SK-N-MC (cell line): ENCODE data around the gene DCLK1.
"Not testable (repeated sequence)": the region's sequence is repeated elsewhere in the genome, so short reads cannot be mapped to it uniquely, and the experiment has no call there.

Source experiments
- DNase-seq: peaks from one replicate; pipeline ENCODE4 v3.0.0-alpha.2; 2011; ENCODE audit warnings: low read depth, low spot score
- H3K27ac ChIP-seq: fragments of 200-600 bp; sonication (generic); 2 replicates; pipeline ENCODE4 v1.5.1; 2016; ENCODE audit warnings: mixed run types
- H3K36me3 ChIP-seq: fragments of 200-600 bp; sonication (generic); 2 replicates; pipeline ENCODE4 v1.6.1; 2017; ENCODE audit warnings: antibody characterized with exemption, low read length, mixed read lengths; ENCODE audit not compliant: insufficient read depth
- H3K4me3 ChIP-seq: fragments of 200-600 bp; sonication (generic); 2 replicates; pipeline ENCODE4 v1.5.1; 2016
- H3K9ac ChIP-seq: fragments of 200-600 bp; sonication (generic); 2 replicates; pipeline ENCODE4 v1.8.0; 2017; ENCODE audit warnings: mixed run types, mixed read lengths; ENCODE audit not compliant: insufficient read length
- H3K9me3 ChIP-seq: fragments of 200-600 bp; sonication (generic); 2 replicates; pipeline ENCODE4 v1.6.1; 2017; ENCODE audit warnings: low read depth, mild to moderate bottlenecking, antibody characterized with exemption, low read length, moderate library complexity, mixed read lengths
- EZH2 ChIP-seq: fragments of 200-600 bp; sonication (generic); IDR thresholded peaks from one replicate; pipeline ENCODE4 v1.6.1; 2017; ENCODE audit warnings: antibody characterized with exemption
- FOXP2 ChIP-seq: optimal IDR thresholded peaks from 2 replicates; pipeline ENCODE3; 2011; ENCODE audit warnings: mild to moderate bottlenecking, moderate library complexity; ENCODE audit not compliant: insufficient read depth; ENCODE audit errors: extremely low read length, control extremely low read depth
- POLR2AphosphoS5 ChIP-seq: IDR thresholded peaks from 2 replicates; pipeline ENCODE4 v1.6.1; 2012; ENCODE audit warnings: mild to moderate bottlenecking, low read depth, low read length, borderline replicate concordance

The DCLK1 gene

DNA sequence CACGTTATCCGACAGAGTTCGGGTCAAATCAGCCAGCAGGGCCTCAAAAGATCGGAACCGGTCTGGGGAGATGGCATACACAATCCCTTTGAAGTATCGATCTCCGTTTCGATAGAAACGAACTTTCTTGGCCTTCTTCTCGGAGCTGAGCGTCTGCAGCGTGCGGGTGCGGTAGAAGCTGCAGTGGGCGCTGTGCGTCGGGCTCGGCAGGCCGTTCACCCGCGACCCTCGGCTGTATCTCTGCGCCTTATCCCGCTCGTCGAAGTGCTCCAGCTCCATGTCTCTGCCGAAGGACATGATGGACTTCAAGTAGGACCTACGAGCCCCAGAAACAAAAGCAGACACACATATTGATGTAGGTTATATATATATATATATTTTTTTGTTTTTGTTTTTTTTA, 5.3 kb downstream of the DCLK1 start:
- H3K36me3 ChIP-seq: no peaks in the 10 kb centered on the region
- H3K9ac ChIP-seq: no peak overlapping the region
- DNase-seq: no peak
- H3K4me3 ChIP-seq: no peak overlapping the region
- no peaks in the 10 kb centered on the region for H3K9me3 ChIP-seq
- TF ChIP-seq EZH2 (no peak), POLR2AphosphoS5 (no peak), FOXP2 (no peak)
- H3K27ac ChIP-seq: no peak overlapping the region

DNA sequence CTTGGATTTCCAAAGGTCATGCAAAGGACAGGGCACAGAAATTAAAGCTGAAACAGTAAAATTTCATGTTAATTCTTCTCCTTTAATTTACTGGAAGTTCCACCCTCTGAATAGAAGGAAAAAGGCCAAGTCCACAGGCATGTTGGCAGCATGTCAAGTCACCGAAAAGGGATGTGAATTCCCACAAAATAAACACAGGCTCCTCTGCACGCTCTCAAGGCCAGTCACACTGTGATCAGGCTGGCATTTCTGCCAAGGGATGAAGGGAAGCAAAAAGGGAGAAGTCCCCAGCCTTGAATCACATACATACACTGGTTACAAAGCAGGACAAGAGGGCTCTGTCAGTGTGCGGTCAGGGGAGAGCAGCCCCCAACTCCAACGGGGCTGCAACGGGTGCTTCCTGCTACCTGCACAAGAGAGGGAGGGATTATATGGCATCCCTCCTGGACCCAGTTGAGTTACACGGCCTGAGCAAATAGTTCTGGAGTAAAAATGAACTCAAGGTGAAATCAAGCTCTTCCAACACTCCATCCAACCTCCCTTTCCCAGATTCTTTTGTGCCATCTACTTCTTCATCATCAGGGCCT, 6.9 kb downstream of the DCLK1 start:
- no peak overlapping the region for H3K4me3 ChIP-seq
- no peak overlapping the region for H3K9ac ChIP-seq
- TF ChIP-seq POLR2AphosphoS5 (no peak), EZH2 (no peak), FOXP2 (no peak)
- no peak for DNase-seq
- H3K27ac ChIP-seq: no peak overlapping the region
- no peaks in the 10 kb centered on the region for H3K36me3 ChIP-seq
- no peaks in the 10 kb centered on the region for H3K9me3 ChIP-seq

DNA sequence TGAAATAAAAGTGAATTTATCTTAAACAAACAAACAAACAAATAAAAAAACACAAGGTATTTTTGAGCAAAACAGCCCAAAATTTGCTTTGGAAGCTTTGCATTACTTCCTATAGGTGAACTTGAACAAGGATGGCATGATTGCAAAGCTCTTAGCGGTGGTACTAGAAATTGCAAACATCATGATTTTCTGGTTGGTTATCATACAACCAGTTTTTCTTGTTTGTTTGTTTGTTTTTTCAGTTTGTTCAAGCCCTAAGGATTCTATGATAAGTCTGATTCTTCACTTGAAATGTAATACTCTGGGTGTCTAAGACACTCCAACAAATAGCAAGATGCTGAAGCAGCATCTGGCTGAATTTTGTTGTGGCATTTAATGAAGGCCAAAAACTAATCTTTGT, 15.9 kb downstream of the DCLK1 start:
- no peak overlapping the region for H3K4me3 ChIP-seq
- H3K36me3 ChIP-seq: no peaks in the 10 kb centered on the region

DNA sequence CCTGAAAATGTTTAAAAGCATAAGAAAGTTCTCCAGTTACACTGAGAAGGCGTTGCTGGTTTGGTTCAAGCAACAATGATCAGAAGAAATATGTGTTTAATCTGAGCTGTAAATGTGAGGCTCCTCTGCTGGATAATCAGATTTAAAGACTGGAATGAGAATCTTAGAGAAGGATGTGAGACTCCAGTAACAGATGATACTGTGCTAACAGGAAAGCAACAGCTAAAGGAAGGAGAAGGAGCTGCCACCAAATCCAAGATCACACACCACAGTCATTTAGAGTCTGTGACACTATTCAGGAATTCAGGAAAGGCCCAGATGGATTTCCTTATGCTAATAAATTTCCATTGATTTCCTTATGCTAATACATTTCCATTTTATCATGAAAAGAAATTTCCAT, 16.9 kb downstream of the DCLK1 start:
- TF ChIP-seq FOXP2 (no peak), POLR2AphosphoS5 (no peak), EZH2 (no peak)
- Histone ChIP-seq H3K36me3 (no peaks in the 10 kb centered on the region), H3K9ac (no peak overlapping the region), H3K4me3 (no peak overlapping the region), H3K9me3 (no peaks in the 10 kb centered on the region), H3K27ac (no peak overlapping the region)
- no peak for DNase-seq

More for the DNA sequence above, 15.9 kb downstream of the DCLK1 start:
- no peak for DNase-seq
- no peak overlapping the region for H3K9ac ChIP-seq
- TF ChIP-seq EZH2 (no peak), FOXP2 (no peak), POLR2AphosphoS5 (no peak)
- H3K9me3 ChIP-seq: no peaks in the 10 kb centered on the region
- H3K27ac ChIP-seq: no peak overlapping the region

DNA sequence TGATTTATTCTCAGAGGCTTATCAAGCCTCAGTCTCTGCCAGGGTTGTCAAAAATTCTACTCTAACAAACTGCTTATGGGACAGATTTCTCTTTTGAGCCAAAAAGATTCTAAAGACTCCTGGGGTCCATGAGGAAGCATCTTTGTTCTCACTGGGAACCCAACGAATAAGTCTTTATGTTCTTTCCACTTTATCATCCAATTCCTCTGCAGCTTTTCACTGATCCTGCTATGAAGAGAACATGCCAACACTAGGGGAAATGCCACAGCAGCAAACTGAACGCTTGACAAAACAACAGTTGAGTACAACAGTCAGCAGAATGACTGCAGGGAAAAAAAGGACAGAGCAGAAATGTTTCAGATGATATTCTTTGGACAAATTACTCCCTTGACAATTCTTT, 22.2 kb downstream of the DCLK1 start:
- Histone ChIP-seq H3K9me3 (no peaks in the 10 kb centered on the region), H3K9ac (no peak overlapping the region), H3K4me3 (no peak overlapping the region; the same call in 1 of the 2 replicates), H3K36me3 (no peaks in the 10 kb centered on the region), H3K27ac (no peak overlapping the region)
- DNase-seq: no peak
- TF ChIP-seq EZH2: no peak
- TF ChIP-seq POLR2AphosphoS5: no peak
- no peak for TF ChIP-seq FOXP2

DNA sequence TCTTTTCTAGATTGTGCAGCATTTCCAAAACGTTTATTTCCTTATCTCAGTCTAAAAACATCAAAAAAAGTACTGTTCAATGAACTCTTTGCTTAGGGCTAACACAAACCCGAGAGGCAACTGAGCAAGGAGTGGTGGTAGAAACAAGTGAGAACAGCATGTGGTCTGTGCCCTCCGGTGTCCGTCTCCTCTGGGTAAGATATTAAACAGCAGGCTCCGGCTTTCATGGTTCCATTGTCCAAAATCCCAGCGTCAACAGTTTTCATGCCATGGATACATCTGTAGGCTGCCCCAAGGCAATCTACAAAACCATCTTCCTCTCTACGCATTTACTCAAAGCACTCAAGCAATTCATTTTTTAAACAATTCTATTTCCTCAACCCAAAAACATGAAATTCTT, 22.8 kb downstream of the DCLK1 start:
- DNase-seq: peak; percentile 52
- TF ChIP-seq FOXP2 (no peak), POLR2AphosphoS5 (no peak), EZH2 (no peak)

DNA sequence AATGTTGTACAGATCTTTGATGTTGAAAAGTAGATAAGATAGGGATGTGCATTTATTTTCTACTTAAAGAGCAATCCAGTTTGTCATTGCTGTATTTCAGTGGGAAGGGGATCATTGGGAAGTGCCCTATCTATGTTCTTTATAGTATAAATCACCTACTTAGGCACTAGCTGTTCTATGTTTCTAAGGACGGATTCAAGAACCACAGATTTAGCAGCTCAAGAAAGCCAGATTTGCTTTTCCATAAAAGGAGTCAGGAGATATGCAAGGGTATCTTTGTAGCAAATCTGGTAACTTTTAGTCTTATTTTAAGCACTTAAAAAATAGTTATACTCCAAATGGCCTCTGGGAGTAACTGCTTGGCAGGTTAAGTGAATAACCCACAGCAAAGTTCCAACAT, 23.7 kb downstream of the DCLK1 start:
- Histone ChIP-seq H3K4me3 (no peak overlapping the region), H3K9ac (no peak overlapping the region), H3K9me3 (no peaks in the 10 kb centered on the region), H3K36me3 (no peaks in the 10 kb centered on the region), H3K27ac (no peak overlapping the region)
- TF ChIP-seq EZH2 (no peak), POLR2AphosphoS5 (no peak), FOXP2 (no peak)
- no peak for DNase-seq

More for the DNA sequence above, 22.8 kb downstream of the DCLK1 start:
- Histone ChIP-seq H3K9ac (no peak overlapping the region), H3K36me3 (no peaks in the 10 kb centered on the region), H3K9me3 (no peaks in the 10 kb centered on the region), H3K27ac (no peak overlapping the region), H3K4me3 (peak overlapping the region; percentile 41)

DNA sequence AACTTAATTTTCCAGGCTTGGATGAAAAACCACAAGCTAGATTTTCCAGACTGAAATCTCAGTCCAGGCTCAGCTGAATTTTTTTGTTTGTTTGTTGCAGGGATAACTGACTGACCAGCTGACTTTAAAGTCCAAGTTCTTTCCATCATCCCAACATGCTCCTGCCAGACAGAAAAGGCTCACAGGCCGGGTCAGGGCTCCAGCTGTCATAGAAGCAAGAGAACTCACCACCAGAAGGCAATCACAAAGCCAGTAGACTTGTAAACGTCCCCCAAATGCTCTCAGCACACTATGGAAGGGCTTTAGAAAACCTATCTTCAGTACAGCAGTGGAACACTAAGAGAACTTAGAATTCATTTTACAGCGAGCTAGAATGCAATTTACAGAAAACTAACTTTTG, 25.5 kb downstream of the DCLK1 start:
- no peak overlapping the region for H3K27ac ChIP-seq
- no peak overlapping the region for H3K9ac ChIP-seq
- TF ChIP-seq EZH2 (no peak), POLR2AphosphoS5 (no peak), FOXP2 (no peak)
- no peaks in the 10 kb centered on the region for H3K36me3 ChIP-seq
- no peaks in the 10 kb centered on the region for H3K9me3 ChIP-seq
- no peak overlapping the region for H3K4me3 ChIP-seq
- no peak for DNase-seq

DNA sequence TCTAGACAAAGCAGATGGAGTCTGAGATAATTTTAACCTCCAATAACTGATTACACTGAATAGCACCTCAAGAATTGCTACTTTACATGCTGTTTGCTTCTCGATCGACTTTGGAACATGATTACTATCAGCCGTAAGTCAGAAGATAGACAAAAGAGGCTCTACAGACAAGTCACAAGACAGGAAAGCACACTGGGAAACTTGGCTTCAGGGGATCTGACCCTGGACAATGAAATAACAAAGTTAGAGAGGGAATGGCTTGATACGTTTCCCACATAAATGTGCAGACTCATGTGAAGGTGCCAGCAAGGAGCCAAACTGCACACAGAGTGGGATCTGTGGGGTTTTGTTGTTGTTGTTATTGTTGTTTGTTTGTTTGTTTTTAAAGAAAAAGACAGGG, 28.5 kb downstream of the DCLK1 start:
- Histone ChIP-seq H3K27ac (no peak overlapping the region), H3K9ac (no peak overlapping the region), H3K9me3 (no peaks in the 10 kb centered on the region), H3K36me3 (no peaks in the 10 kb centered on the region), H3K4me3 (no peak overlapping the region)
- no peak for DNase-seq
- TF ChIP-seq EZH2: no peak
- no peak for TF ChIP-seq POLR2AphosphoS5
- no peak for TF ChIP-seq FOXP2

DNA sequence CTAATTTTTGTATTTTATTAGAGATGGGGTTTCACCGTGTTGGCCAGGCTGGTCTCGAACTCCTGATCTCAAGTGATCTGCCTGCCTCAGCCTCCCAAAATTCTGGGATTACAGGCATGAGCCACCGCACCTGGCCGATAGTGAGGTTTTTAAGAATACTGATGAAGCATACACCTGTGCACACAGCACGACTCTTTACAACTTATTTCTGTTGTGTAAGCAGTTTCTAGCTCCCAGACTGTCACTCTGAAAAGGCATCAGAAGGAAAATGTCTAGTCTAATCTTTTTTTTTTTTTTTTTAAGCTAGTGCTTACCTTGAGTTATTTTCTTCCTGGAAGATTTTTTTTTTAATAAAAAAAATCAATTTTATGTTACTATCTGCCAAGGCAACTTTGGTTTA, 29.3 kb downstream of the DCLK1 start:
- not testable (repeated sequence) for H3K9ac ChIP-seq, H3K4me3 ChIP-seq, H3K9me3 ChIP-seq, DNase-seq, H3K27ac ChIP-seq, H3K36me3 ChIP-seq
